HG03060 (cell line): Measurements from ENCODE around the gene NRXN3.

Experiments used
- ATAC-seq: cut with Tn5 transposase; IDR thresholded peaks from one replicate; pipeline ENCODE4 v1.9.1; 2021; ENCODE audit warnings: low read depth, moderate number of reproducible peaks; ENCODE audit not compliant: unreplicated experiment

Gene NRXN3

GRCh38 chr14:78170203-78170602 lies at the start of gene NRXN3:
Gene NRXN3, plus strand, starts transcription at chr14:78170373. Its CDS starts 72,721 bp downstream, at chr14:78243094.
- ATAC-seq = no peak

DNA sequence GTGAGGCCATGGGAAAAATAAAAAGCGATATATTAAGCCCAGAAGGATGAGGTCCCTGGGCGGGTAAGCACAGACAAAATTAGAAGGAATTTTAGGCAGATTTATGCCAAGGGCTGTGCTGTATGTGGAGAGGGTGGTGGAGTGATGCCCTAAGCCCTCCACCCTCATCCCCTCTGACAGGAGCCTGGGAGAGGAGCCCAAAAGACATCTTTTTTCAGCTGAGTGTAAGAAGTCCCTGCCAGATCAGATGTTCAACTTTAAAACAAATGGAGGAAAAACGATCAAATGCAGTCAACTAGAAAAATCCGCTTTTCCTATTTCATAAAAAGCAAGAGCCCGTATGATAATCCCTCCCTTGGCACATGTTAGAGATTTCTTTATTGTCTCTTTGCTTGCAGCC lies 47.7 kb upstream of the NRXN3 start:
- no peak for ATAC-seq

- no peak for ATAC-seq
These were observed 46.4 kb upstream of the NRXN3 start for GRCh38 chr14:78123650-78124253.

DNA sequence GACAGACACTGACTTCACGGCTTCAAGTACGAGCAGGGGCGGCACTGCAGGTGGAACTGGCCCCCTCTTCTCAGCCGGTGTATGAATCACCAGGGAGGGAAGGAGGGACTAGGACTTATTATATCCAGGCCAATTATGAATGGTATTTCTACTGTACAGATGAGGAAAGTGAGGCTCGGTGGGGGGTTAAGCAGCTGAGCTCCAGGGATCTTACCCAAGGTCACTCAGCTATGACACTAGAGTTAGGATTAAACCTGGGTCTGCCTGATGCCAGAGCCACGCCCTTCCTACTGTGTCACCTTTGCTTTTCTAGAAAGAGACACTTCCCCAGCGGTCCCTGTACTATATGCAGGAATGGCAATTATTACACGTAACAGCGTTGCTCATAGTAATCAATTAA lies 42.2 kb upstream of the NRXN3 start:
- ATAC-seq = no peak

GRCh38 chr14:78129375-78129774 lies 40.8 kb upstream of the NRXN3 start:
- no peak for ATAC-seq

DNA sequence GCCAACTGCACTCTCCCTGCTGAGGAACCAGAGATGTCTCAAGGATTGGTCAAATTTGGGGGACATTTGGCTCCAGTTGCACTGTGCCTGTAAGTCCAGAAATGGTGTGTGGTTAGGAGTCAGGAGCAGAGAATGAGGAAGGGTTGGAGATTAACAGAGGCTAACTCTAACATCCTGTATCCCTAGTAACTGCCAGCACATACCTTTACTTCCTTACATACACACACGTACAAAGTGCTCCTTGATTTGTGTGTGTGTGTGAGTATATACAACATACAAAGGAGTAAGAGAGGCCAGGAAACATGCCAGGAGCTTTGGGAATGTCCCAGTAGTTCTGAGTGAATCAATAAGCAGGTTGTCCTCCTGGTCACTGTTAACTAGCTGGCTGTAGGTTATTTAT lies 39.8 kb upstream of the NRXN3 start:
- ATAC-seq = no peak

- no peak for ATAC-seq
These were observed 39.0 kb upstream of the NRXN3 start for GRCh38 chr14:78131201-78131600.

DNA sequence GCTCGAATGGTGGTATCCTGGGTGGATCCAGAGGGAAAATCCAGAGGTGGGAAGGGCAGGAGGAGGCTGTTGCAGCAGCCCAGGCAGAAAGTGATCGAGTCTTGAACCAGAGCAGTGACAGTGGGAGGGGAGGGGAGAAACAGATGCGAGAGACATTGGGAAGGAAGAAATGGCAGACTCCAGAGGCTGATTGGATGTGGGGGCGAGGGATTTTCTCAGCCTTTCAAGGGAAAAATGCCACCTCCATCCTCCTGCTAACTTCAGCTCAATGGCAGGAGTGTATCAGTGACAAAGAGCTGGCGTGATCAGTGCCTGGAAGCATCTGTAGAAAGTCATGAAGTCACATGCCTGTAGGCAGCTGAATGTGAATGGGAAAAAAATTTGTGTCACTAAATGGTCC lies 38.6 kb upstream of the NRXN3 start:
- ATAC-seq = no peak

DNA sequence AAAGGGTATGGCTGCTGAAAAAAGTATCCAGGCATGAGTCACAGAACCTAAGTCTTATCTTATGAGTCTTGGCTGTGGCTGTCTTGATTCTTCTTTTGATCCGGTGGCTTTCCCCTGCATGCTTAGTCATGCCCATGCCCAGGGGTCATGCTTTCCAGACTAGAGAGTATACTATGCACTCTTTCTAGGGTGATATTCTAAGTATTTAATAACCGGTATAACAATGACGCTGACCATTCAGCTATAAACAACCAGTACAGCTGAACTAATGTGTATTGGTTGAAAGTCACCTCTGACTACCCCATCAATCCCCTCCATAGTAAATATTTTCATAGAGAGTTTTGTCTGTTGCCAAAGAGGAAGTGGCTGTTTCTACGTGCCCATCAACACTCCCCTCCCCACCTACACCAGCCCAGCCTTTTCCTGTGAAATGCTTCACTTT lies 34.7 kb upstream of the NRXN3 start:
- no peak for ATAC-seq

GRCh38 chr14:78136695-78137094 lies 33.5 kb upstream of the NRXN3 start:
- ATAC-seq = no peak

- ATAC-seq = no peak
These were observed 28.6 kb upstream of the NRXN3 start for GRCh38 chr14:78141590-78141989.

DNA sequence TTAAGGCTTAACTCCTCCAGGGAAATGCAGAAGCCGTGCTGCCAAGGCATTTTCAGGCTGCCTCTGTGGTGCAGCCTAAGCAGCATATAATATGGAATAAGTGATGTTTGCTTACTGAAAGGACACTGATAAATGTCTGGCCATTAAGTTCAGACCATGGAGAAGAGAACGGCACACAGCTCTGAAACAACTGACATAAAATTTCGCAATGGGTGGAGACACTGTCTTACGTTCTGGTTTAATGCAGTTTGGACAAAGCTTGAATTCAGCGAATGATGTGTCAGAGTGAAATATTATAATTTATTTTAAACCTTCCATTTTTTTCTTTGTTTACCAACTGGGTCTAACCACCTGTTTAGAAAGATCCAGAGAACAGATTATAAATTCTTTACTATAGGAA lies 27.2 kb upstream of the NRXN3 start:
- ATAC-seq = no peak

DNA sequence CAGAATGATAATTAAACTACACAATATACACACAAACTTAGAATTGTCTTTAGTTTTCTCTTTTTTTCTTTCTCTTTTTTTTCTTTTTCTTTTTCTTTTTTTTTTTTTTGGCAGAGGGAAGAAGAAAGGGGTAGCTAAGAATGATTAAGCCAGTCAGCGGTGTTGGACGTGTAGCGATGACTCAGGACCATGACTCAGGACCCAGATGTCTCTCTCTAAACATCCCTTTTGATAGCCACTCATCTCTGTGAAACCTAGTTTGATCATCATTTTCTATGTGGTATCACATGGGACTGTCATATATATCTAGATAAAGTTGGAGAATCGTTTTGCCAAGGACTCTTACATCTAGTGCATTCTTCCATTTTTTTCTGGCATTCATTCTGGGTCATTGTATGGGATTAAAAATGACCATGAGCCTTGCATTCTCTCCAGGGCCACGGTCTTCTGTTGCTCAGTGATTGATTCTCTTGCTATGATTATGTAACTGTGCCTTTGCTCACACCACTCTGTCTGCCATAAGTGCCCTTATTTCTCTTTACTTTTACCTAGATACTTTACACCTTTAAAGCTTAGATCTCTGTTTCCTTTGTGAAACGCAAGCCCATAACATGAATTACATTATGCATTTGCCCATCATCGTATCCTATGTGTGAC lies 26.6 kb upstream of the NRXN3 start:
- no peak for ATAC-seq

DNA sequence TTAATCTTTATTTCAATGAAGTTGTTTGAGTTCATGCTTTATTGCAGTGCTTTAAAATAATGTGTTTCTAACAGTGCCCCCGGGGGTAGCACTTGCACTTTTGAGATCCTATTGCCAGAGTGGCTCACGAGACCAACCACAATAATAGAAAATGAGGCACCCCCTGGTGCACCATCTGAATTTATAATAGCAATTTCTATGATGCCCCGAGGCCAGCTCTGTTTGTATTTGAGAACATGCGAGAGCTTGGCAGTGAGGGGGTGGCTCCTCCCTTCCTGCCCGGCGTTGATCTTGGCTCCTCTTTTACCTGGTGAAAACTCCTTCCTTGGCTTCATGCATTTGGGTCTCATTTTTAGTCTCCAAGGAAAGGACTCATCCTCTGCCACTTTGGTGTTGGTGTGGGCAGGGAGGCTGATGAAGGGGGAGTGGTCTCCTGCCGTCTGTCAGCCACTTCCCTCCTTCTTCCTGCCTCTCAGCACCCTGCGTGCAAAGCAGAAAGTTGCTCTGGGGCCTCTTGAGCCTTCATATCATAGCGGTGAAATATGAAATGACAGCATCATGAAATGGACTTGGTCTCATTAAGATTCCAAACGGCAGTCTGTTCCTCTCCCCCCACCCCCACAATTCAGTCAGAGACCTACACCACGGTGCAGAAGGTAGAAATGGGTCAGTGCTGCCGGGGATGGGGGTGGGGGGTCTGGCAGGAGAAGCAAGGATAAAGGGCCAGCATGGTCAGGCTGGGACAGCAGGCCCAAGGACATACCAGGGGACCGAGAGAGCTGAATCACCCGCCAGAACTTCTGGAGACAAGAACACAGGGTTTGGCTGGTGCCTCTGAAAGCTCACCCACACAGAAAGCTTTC lies 17.7 kb upstream of the NRXN3 start:
- no peak for ATAC-seq

DNA sequence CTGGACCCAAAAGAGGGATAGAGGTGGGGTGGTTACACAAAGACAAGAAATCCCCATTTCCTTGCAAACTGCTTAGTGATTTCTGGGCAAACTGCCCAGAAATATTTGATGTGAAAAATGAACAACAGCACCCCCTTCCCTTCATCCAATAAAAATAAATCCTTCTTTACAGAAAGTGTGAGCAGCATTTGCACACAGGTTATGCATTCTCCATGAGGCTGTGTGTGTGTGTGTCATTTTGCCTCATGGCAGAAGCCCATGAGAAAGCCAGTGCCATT lies 17.2 kb upstream of the NRXN3 start:
- no peak for ATAC-seq

DNA sequence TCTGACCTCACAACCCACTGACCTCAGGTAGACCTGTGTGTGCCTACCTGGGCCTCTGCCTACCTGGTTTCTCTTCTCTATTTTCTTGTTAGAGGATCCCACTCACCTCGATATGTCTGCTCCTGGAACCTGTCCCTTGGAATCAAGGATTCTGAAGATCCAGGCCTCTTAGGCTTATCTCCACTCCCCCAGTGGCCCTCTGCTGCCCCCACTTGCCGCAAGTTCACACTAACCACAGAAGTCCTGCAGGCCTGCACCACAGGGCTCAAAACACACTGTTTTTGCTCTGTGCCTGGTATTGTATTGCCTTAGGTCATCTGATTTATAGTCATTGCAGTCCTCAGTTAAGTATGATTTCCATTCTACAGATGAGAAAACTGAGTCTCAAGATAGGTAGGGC lies 15.3 kb upstream of the NRXN3 start:
- no peak for ATAC-seq

DNA sequence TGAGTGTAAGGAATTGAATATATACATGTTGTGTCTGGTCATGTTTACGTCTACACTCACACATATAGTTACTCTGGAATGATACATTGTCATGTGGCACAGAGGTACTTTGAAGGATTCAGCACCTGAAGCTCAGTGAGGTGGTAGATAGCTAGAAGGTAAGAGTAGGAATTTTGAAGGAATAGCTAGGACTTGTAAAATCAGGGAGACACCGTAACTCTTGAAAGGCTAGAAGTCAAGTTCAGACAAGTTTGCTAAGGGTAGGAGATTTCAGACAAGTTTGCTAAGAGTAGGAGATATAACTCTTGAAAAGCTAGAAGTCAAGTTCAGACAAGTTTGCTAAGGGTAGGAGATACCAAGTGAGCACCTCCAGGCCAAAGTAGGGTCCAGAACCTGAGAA lies 14.0 kb upstream of the NRXN3 start:
- ATAC-seq = no peak

- no peak for ATAC-seq
These were observed 12.4 kb upstream of the NRXN3 start for GRCh38 chr14:78157494-78158437.

GRCh38 chr14:78162202-78162601 lies 8.0 kb upstream of the NRXN3 start:
- ATAC-seq = no peak

DNA sequence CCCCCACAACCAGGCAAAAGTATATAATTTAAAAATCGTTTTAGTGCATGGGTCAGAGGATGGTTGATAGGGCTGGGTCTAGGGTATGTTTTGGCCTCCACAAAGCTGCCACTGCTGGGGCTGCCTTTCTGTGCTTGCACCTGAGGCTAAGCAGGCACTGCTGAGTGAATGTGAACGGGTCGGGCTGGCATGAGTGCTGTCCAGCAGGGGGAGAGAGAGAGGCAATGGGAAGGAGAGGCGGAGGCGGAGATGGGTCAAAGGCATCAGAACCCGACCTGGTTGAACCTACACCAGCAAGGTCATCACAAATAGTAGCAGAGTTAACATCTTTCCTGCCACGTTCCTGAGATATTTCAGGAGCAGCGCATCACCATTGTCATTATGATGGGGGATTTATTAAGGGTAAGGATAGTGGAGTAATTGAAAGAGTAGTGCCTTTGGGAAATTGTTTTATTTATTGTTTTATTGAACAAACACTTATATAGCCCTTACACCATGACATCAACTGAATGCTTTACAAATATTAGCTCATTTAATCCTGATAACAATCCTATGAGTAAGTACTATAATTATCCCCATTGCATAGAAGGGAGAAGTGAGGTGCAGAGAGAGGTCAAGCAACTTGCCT lies 5.8 kb upstream of the NRXN3 start:
- no peak for ATAC-seq
